PFSK-1 (cell line): ENCODE measurements around the gene ZKSCAN1.

Experiments
- FOXP2 ChIP-seq: optimal IDR thresholded peaks from 2 replicates; pipeline ENCODE3; 2011; ENCODE audit warnings: borderline replicate concordance, control low read depth, inconsistent platforms; ENCODE audit not compliant: insufficient read depth; ENCODE audit errors: extremely low read length, extremely low read depth
- POLR2AphosphoS5 ChIP-seq: IDR thresholded peaks from 2 replicates; pipeline ENCODE4 v1.6.1; 2012; ENCODE audit warnings: low read depth, mild to moderate bottlenecking, control low read depth, low read length, moderate library complexity
- SIN3A ChIP-seq: IDR thresholded peaks from 2 replicates; pipeline ENCODE4 v1.6.1; 2012; ENCODE audit warnings: mild to moderate bottlenecking, low read length, moderate library complexity, borderline replicate concordance; ENCODE audit not compliant: insufficient read depth
- TAF1 ChIP-seq: IDR thresholded peaks from 2 replicates; pipeline ENCODE4 v1.6.1; 2012; ENCODE audit warnings: low read length, control low read depth, borderline replicate concordance; ENCODE audit not compliant: insufficient read depth
- TF ChIP-seq, protein P1 (sequence below), 2 experiments: IDR thresholded peaks; 2 replicates each; pipeline versions ENCODE4 v1.6.1 to v1.8.0; 2011 to 2012; ENCODE audit warnings: low read depth in 2 of 2, low read length in 2 of 2, control low read depth in 1 of 2, inconsistent platforms in 1 of 2, mild to moderate bottlenecking in 1 of 2, moderate library complexity in 1 of 2; ENCODE audit not compliant: insufficient read depth in 1 of 2

The ZKSCAN1 gene

DNA sequence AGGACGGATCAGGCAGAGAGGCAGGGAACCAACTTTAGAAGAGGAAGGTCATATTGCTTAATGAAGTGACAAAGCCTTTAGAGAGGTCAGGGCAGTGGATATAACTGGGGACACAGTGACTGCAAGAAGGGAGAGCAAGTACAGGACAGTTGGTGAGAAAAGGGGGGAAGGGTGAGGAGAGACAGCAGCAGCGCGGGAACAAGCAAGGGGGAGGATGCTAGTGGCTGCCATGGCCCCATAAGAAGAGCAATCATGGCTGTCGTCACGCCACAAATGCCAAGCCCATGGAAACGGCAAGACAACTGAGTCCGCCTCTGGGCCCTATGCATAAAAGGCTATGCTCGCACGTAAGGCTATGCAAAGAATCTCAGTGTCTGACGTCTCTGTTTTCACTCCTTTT is 57.1 kb downstream of the ZKSCAN1 start:
- TF ChIP-seq POLR2AphosphoS5 (no peak), SIN3A (no peak), TAF1 (no peak), FOXP2 (no peak)
- TF ChIP-seq, protein P1, sequence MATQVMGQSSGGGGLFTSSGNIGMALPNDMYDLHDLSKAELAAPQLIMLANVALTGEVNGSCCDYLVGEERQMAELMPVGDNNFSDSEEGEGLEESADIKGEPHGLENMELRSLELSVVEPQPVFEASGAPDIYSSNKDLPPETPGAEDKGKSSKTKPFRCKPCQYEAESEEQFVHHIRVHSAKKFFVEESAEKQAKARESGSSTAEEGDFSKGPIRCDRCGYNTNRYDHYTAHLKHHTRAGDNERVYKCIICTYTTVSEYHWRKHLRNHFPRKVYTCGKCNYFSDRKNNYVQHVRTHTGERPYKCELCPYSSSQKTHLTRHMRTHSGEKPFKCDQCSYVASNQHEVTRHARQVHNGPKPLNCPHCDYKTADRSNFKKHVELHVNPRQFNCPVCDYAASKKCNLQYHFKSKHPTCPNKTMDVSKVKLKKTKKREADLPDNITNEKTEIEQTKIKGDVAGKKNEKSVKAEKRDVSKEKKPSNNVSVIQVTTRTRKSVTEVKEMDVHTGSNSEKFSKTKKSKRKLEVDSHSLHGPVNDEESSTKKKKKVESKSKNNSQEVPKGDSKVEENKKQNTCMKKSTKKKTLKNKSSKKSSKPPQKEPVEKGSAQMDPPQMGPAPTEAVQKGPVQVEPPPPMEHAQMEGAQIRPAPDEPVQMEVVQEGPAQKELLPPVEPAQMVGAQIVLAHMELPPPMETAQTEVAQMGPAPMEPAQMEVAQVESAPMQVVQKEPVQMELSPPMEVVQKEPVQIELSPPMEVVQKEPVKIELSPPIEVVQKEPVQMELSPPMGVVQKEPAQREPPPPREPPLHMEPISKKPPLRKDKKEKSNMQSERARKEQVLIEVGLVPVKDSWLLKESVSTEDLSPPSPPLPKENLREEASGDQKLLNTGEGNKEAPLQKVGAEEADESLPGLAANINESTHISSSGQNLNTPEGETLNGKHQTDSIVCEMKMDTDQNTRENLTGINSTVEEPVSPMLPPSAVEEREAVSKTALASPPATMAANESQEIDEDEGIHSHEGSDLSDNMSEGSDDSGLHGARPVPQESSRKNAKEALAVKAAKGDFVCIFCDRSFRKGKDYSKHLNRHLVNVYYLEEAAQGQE (IDR thresholded peaks at IDR 0.05; ENCODE audit: insufficient read depth in 1 of 2, low read depth in 2 of 2, low read length in 2 of 2), result no peak

DNA sequence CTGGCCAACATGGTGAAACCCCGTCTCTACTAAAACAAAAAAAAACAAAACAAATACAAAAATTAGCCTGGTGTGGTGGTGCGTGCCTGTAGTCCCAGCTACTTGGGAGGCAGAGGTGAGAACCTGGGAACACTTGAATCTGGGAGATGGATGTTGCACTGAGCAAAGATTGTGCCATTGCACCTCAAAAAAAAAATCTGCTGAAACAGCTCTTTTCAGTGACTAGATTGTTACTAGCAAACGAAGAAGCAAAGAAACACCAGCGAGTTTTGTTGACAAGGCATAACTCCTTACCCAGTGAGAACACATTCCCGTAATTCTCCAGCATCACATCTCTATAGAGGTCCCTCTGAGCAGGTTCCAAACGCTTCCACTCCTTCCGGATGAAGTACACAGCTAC is 59.4 kb downstream of the ZKSCAN1 start:
- TF ChIP-seq SIN3A (no peak), POLR2AphosphoS5 (no peak), TAF1 (no peak), FOXP2 (no peak)
- TF ChIP-seq, protein P1 (IDR thresholded peaks at IDR 0.05; ENCODE audit: insufficient read depth in 1 of 2, low read depth in 2 of 2, low read length in 2 of 2), result no peak

DNA sequence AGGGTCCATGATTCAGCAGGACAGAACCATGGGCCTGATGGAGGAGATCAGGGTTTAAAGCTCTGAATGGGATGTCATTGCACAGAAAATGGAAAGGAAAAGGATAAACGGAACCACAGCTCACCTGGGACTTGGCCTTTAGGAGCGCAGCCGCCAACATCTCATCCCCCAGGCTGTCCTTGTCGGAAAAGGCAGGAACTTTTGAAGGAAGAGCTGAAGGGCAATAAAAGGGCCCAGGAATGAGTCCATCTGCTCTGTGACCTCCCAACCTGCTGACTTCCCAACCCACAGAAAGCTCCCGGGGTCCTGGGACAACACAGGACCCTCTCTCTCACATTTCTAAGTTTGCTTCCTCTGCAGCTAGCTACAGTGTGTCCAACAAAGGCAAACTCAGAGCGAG is 60.0 kb downstream of the ZKSCAN1 start:
- TF ChIP-seq POLR2AphosphoS5 (no peak), TAF1 (no peak), SIN3A (no peak), FOXP2 (no peak)
- TF ChIP-seq, protein P1 (IDR thresholded peaks at IDR 0.05; ENCODE audit: insufficient read depth in 1 of 2, low read depth in 2 of 2, low read length in 2 of 2), result no peak

DNA sequence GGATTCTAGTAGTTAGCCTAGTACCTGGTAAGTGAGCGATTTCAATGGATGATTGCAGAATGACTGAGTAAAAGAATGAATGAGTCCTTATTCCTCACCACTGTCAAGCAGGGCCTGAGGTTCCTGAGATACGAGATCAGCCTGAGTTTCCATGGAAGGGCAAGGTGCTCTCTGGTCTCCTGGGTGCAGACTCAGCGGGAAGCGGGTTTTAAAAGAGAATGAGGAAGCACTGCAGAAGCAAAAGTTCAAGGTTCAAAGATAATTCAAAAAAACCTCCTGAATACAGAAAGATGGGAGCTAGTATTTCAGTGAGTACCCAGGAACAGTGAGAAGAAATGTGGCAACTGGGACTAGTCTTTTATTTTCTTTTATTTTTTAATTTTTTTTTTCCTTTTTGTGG is 61.8 kb downstream of the ZKSCAN1 start:
- no peak for TF ChIP-seq POLR2AphosphoS5
- no peak for TF ChIP-seq SIN3A
- TF ChIP-seq TAF1, result no peak
- TF ChIP-seq FOXP2, result no peak
- TF ChIP-seq, protein P1 (IDR thresholded peaks at IDR 0.05; ENCODE audit: insufficient read depth in 1 of 2, low read depth in 2 of 2, low read length in 2 of 2), result no peak
